HG03060 (cell line): ENCODE results near the gene NEXMIF.
"Not testable (repeated sequence)": the region's sequence is repeated elsewhere in the genome, so short reads cannot be mapped to it uniquely, and the experiment has no call there.

ENCODE experiments used
- ATAC-seq: cut with Tn5 transposase; IDR thresholded peaks from one replicate; pipeline ENCODE4 v1.9.1; 2021; ENCODE audit warnings: low read depth, moderate number of reproducible peaks; ENCODE audit not compliant: unreplicated experiment

NEXMIF gene

DNA sequence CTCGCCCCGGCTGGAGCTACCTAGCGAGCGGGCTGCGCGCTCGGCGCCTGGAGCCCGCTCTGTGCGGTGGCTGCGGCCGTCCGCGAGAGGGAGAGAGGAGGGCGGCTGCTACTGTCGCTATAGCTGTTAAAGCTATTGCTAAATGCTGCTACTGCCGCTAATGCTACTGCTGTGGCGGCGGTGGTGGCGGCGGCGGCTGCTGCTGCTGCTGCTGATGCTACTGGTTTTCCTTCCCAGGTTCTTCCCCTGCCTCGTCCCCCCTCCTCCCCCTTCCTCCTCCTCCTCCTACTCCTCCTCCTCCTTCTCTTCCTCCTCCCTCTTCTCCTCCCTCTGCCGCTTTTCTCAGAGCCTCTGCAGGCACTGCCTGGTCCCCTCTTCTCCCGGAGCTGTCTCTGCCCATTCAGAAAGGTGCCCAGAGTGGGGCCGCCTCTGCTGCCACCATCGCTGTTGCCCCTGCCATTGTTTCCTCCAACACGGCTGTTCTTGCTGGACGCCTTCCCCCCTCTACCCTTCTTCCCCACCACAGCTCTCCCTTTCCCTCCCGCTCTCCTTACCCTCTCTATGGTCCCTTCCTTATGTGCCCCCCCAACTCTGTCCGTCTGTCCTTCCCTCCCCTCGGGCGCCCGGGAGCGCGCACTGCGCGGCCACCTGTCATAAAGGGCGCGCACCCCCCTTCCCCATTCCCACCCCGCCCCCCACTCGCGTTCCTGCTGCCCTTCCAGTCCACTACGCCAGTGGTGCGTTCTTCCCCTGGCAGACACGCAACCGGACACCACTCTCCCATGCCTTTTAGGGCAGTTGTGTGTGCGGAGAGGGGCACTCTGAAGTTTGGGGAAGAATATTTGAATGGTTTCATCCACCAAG, at the start of gene NEXMIF:
Gene NEXMIF (minus strand): TSS at position 228 of the 864 bp plus-strand sequence.
- no peak for ATAC-seq

DNA sequence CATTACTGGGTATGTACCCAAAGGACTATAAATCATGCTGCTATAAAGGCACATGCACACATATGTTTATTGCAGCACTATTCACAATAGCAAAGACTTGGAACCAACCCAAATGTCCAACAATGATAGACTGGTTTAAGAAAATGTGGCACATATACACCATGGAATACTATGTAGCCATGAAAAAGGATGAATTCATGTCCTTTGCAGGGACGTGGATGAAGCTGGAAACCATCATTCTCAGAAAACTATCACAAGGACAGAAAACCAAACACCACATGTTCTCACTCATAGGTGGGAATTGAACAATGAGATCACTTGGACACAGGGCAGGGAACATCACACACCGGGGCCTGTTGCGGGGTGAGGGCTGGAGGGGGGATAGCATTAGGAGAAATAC, 36.7 kb upstream of the NEXMIF start:
- ATAC-seq = not testable (repeated sequence)

DNA sequence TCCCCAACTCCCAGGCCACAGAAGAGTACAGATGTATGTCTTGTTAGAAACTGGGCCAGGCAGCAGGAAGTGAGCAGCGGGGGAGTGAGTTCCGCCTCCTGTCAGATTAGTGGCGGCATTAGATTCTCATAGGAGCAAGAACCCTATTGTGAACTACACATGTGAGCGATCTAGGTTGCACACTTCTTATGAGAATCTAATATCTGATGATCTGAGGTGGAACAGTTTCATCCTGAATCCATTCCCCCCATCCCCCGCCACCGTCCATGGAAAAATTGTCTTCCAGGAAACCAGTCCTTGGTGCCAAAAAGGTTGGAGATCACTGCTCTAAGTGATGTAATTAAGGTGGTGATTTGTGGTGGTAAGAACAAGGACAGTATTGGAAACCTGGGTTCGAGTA, 24.5 kb upstream of the NEXMIF start:
- ATAC-seq = no peak

DNA sequence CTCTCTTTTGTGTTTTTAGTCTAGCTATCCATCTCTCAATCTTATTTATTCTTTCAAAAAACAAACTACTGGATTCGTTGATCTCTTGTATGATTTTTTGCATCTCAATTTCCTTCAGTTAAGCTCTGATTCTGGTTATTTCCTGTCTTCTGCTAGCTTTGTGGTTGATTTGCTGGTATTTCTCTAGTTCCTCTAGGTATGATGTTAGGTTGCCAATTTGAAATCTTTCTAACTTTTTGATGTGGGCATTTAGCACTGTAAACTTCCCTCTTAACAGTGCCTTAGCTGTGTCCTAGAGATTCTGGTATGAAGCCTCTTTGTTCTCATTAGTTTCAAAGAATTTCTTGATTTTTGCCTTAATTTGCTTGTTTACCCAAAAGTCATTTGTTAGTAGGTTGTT, 15.2 kb upstream of the NEXMIF start:
- ATAC-seq = no peak

DNA sequence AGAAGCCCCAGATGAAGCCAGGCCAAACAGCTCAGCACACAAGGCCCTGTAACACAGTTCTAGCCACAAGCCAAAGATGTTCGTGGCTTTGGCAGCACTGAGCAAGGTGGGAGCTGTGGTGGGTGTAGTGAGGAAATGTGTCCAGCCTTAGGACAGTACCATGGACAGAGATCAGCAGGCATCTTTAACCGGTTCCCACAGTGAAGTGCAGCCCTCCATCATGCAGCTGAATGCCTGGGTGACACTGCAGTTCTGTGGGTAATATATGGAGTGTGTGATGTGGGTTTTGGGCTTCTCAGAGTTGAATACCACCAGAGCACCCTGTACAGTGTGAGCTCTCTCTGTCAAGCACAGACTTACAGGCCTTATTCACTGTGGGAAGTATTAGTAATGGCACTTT, 6.0 kb upstream of the NEXMIF start:
- ATAC-seq = no peak

DNA sequence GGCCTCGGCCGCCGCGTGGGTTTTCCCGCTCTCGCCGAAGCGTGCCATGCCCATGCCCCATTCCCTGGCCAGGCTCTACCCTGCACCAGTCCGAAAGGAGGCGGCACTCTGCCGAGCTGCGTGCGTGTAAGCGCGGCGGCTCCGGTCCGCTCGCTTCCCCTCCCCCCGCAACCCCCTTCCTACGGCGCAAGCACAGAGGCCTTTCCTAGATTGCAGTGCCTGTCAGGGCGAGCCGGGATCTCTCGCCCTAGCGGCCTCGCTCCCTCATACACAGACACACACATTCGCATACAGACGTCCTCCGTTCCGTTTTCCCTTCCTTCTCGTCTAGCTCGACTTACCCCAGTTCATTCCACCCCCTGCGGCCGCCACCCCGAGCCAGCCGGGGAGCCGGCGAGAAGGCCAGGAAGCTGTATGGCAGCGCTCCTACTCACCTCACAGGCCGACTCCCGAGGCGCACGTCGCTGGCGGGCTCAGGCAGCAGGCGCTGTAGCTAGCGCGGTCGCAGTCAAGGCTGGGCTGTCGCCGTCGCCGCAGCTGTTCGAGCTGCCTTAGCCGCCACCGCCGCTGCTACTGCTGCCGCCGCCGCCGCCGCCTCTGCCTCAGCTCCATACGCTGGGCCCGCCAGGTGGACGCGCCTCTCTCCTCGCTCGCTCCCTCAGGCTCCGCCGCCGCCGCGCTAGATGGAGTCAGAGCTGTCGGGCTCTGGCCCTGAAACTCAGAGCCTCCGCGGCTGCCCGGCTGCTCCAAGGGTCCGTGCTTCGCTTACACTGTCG, 615 bp downstream of the NEXMIF start:
- no peak for ATAC-seq

DNA sequence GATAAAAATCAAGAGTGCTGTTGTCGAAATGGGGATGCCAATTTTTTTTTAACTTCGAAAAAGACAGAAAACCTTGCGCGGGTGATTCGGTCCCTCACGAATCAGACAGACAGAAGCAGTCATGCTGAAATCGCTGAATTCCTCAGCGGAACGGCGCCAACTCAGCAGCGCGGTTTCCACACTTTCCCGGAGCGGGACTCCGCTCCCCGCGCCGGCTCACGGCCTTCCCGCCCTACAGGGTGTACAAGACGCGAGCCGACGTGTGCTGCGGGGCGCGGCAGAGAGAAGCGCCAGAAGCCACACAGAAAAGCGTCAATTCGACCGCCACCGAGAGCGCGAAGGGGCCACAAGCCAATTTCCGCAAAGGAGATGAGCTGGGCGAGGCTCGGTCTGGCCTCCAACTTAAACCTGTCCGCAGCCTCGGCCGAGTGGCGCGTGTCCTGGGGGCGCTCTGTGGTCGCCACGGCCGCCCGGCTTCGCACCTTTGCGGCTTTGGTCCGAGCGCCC, 1.3 kb downstream of the NEXMIF start:
- ATAC-seq = no peak

DNA sequence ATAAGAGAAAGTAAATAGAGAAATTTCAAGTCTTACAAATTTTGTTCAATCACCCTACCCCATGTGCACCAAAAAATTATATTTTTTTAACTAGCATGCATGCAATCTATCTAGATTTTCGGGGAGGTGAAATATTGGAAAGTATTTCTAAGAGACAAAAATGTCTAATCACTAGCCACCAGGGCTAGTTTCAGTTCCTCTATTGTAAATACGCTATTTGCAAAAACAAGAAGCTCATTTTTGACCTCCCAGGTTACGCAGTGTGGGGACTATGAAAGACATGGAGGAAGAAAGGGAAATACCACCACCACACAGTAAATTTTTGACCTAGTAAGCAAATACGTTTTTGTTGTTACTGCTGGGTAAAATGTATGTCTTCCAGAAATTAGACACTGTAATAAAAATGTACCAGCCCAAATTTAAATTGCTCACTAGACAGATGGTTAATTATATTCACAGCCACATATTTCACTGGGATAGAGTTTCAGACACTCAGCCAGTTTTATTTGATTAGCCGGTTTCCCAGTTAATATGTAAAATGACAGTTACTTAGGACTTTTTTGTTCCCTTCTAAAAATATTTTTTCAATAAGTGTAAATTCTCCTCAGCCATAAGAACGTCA, 2.2 kb downstream of the NEXMIF start:
- peak; percentile 94 for ATAC-seq

DNA sequence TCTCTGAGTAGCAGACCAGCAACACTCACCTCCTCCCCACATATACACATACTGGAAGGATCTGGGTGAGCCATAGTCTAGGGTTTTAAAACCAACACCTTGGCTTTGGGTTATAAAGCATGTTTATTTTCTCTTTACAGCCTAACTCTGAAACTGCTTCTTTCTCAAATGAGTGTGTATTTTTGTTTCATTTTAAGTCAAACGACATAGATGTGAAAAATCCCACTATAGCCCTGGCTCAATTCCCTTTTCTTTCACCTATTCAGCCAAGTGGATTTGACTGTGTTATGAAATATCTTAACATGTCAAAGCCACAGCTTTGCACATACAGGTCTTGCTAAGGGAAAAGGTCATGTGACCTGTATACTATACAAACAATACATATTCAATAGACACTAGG, 13.8 kb downstream of the NEXMIF start:
- ATAC-seq = no peak

DNA sequence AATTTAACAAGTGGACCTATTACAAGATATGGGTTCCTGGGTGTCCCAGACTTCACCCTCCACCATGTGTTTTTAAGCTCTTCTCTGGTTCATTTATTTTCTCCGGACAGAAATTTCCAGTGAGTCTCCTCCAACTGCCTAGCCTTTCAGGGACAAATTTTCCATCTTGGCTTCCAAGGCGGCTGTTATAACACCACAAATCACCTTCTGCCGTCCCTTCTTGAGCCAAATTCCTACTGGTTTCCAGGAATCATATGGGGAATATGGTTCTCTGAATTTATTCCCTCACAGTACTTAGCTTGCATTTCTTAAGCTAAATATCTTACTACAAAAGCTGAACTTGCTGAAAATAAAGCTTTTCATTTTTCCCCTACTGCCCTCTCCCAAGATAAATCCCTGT, 18.8 kb downstream of the NEXMIF start:
- no peak for ATAC-seq

DNA sequence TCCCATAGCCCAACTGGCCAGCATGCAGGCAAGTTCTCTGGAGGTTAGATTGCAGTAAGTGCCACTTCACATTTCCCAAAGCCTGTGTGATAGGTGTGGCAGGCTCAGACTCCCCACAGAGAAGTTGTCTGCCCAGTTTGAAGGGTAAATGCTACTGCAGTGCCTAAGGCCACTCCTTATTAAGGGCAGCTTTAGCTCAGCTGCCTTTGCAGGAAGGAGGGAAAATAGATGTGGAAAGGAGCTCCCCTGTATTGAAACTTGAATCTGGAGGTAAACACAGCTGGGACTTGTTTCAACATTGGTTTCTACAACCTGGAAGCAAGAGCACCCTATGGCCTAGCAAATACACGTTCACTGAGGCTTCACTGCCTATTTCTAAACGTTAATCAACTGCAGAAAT, 22.4 kb downstream of the NEXMIF start:
- no peak for ATAC-seq

DNA sequence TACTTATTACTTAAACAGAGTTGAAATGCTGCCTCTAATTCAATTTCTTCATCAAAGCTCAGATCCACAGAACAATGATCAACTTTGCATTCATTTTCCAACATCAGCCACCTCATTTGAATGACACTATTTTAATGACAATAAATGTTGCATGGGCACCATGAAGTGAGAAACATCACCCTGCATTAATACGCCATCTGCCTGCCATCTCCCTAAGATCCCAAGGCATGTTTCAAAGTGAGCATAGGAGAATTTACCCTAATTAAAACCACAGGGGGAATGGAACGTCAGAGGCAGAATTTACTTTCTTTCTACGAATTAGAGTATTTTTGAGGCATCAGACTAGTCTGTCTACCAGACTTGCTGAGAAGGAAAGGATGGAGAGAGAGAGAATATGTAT, 32.7 kb downstream of the NEXMIF start:
- no peak for ATAC-seq

DNA sequence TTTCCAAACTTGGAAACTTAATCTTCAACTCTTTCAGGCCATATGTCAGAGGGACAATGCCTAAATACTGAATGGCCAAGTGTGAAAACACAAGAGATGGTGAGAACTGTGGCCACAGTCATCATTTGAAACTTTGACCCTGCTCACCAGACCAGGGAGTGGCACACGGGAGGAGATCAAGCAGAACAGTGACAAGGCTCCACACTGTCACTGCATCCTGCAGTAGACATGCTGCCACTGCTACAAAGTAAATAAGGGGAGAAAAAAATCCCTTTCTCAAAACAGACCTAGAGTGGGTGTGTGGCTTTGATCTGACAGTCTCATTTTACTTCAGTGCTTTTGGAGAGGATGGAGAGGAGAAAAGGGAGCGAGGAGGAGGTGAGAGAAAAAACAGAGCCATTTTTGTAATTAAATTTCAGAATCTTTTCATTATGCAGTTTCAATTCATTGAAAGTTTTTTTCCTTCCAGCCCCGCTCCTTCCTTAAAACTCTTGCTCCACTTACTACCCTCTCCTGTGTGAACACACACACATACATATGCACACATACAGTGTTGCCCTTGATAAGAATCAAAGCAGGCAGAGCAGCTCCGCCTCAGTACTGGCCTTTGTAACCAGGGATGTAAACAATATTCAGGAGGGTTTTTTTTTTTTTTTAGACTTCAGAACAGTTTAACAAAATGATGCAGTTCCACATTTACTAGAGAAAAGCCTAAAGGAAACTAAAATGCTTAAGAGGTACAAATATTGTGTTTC, 34.4 kb downstream of the NEXMIF start:
- ATAC-seq = peak; percentile 96

DNA sequence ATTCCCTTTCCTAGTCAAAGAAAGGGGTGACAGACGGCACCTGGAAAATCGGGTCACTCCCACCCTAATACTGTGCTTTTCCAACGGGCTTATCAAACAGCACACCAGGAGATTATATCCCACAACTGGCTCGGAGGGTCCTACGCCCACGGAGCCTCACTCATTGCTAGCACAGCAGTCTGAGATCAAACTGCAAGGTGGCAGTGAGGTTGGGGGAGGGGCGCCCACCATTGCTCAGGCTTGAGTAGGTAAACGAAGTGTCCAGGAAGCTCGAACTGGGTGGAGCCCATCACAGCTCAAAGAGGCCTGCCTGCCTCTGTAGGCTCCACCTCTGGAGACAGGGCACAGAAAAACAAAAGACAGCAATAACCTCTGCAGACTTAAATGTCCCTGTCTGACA, 42.9 kb downstream of the NEXMIF start:
- not testable (repeated sequence) for ATAC-seq

DNA sequence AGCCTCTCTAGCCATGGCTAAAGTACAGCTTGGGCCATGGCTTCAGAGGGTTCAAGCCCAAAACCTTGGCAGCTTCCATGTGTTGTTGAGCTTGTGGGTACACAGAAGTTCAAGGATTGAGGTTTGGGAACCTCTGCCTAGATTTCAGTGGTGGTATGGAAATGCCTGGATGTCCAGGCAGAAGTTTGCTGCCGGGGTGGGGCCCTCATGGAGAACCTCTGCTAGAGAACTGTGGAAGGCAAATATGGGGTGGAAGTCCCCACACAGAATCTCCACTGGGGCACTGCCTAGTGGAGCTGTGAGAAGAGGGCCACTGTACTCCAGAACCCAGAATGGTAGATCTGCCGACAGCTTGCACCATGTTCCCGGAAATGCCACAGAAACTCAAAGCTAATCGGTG, 59.5 kb downstream of the NEXMIF start:
- ATAC-seq = no peak

DNA sequence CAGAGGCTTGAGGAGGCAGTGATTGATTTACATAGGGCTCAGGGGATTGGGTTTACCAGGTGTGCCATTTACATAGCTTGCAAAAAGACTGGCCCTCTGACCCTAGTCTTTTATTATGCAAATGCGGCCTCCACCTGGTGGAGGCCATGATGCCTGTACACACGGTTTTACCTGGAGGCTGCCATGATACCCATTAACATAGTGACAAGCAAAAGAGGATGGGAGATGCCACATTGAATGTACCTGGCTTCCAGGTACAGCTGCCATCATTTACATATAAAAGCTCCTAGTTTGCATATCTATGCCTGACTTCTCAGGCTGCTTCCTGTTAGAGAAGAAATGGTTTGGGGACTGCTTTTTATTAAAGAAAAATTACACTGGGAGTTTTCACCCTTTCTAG, 72.0 kb downstream of the NEXMIF start:
- no peak for ATAC-seq

DNA sequence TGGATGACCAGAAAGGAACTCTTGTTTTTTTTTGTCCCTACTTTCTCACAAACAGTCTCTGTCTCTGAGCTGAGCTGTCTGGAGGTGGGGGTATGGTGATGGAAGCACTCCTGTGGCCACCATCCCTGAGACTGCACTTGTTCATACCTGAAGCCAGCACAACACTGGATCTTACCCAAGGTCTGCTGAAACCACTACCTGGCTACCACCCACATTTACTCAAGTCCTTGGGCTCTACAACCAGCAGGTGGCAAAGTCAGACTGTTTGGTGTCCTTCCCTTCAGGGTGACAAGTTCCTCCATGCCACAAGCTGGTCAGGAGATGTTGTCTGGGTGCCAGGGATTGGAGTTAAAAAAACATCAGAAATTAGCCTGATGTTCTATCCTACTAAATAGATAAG, 89.7 kb downstream of the NEXMIF start:
- no peak for ATAC-seq

DNA sequence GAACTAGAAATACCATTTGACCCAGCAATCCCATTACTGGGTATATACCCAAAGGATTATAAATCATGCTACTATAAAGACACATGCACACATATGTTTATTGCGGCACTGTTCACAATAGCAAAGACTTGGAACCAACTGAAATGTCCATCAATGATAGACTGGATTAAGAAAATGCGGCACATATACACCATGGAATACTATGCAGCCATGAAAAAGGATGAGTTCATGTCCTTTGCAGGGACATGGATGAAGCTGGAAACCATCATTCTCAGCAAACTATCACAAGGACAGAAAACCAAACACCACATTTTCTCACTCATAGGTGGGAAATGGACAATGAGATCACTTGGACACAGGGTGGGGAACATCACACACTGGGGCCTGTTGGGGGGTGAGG, 105.5 kb downstream of the NEXMIF start:
- ATAC-seq = not testable (repeated sequence)

DNA sequence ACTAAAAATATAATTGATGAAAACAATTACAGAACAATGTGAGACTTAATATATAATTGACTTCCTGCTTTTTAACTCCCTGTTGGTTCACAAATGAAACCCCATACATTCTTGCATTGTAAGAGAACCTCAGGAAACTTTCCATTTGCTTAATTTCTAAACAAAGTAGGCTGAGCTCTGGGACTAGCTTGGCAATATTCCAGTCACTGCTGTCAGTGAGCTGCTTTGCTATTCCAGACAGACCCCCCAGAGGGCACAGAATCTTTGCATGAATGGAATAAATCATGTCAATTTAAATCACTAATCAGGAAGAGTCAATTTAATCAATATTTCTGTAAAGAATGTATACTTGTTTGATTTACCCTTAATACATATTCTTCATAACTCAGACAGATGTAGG, 110.6 kb downstream of the NEXMIF start:
- no peak for ATAC-seq

DNA sequence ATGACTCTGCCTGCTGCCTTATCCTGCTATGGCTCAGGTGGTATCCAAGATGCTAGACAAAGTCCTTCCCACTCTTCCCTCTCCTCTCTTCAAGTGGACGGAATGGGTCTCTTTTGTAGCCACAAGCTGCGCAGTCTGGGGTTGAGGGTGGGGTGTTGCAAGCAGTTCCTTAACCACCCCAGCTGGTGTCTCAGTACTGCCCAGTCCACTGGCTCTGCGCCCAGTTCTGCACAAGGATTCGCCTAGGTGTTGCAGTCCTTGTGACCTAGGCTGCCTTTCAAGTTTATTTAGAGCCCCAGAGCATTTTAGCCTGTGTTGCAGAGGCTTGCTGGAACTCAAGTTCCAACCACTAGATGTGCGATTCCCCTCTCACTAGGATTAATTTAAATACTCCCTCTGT, 120.7 kb downstream of the NEXMIF start:
- ATAC-seq = no peak
